ENCODE measurements around the gene AKAP1.

Gene AKAP1

GRCh38 chr17:57106836-57107497 lies 21.9 kb downstream of the AKAP1 start:
- no peak for DNase-seq (ENCODE audit: low read depth)

DNA sequence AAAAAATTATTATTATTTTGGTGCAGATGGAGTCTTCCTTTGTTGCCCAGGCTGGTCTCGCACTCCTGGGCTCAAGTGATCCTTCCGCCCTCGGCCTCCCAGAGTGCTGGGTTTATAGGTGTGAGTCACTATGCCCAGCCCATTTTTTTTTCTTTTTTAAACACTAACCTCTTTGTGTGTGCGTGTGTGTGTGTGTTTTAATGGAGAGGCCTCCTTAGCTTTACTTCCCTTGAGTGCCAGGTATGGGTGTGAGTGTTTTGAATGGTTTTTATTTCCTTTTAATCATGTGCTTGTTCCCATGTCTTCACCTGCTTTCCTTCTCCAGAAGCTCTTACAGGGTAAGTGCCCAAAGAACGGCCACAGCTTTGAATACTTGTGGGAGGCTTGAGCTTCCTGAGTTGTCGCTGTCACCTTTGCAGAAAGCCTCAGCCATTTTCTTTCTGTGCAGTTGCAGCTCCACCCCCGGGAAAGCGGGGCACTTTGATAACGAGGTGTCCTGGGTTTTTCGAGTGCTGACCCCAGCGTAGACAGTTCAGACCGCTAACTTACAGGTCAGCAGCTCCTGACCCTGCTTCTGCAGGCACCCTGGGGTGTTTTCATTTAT lies 22.6 kb downstream of the AKAP1 start:
- DNase-seq (ENCODE audit: low read depth): no peak

DNA sequence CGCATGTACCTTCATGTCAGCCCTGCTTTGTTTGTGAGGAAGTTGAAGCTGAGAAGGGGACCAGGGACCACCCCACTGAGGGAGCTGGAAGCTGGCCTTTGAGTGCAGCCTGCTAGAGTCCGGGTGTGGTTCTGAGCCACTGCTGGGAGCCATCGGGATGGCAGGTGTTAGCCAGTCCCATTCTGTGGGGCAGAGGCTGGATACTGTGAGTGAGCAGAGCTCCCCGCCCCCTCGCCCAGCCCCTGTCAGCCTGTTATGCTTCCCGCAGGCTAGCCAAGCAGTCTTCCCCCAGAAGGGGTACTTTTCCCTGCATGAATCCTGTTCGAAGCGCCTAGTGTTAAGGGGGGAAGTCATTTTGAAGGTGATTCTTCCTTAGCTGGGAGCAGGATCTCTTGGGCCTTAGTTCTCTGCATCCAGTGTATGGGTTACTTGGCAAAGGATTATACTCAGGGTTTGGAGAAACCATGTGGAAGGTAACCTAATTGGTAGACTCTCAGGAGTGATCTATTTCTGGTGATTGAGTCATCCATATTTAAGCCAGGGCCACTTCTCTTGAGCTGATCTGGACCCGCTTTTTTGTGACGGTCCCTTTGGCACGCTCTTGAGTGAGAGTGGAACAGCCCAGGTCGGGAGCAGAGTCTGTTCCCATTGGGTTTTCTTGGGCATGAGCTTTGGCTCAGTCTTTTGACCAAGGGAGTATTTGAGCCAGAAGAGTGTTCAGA lies 23.8 kb downstream of the AKAP1 start:
- no peak for DNase-seq (ENCODE audit: low read depth)

GRCh38 chr17:57109393-57110151 lies 24.5 kb downstream of the AKAP1 start:
- no peak for DNase-seq (ENCODE audit: low read depth)

GRCh38 chr17:57110152-57110542 lies 25.1 kb downstream of the AKAP1 start:
- no peak for DNase-seq (ENCODE audit: low read depth)

DNA sequence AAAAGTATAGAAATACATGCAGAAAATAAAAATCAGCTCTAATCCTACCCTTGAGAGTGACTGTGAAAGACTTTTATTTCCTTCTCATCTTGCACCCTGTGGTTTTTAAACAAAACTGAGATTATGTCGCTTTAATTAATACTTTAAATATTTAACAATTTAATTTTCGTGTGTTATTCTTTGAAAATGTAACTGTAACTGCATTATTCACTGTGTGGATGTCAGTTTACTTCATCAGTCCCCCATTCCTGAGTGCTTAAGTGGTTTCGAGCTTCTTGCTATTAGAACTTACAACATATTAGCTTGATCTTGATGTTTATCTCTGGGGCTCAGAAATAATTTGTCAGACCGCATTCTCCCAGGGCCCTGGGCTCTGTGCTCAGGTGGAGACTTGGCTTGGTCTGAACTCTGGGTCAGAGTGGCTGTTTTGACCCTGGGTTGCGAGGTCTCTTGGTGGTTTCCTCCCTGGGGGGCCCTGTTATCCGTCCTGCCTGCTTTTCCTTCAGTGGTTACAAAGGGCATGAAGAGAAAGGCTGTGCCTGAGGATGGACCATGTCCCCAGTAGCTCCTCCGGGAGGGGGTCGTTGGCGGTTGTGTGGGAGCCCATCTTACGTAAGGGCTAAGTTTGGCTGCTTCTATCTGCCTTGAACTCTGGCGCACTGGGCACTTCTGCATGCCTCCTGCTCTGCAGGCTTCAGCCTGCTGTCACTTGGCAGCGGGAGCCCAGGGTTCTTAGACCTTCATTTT lies 25.7 kb downstream of the AKAP1 start:
- DNase-seq (ENCODE audit: low read depth): no peak

- no peak for DNase-seq (ENCODE audit: low read depth)
These were observed 26.3 kb downstream of the AKAP1 start for GRCh38 chr17:57111386-57111785.

DNA sequence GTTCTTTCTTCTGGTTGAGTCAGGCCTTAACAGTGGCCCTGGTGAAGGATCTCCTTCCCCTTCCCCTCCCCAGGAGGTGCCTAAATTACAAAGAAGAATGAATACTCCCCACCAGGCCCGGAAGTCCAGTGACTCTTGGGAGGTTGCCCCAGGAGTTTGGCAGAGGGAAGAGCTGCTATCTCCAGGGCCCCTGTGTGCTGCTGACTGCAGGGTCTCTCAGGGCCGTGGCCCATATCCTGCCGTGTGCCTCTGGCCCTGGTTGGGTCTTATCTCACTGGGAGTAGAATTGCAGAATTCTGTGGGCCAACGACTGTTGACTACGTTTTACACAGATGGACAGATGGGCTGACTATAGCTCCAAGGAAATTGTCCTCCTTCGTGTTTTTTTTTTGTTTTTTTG lies 28.0 kb downstream of the AKAP1 start:
- no peak for DNase-seq (ENCODE audit: low read depth)

GRCh38 chr17:57113656-57114055 lies 28.6 kb downstream of the AKAP1 start:
- no peak for DNase-seq (ENCODE audit: low read depth)

GRCh38 chr17:57114085-57114673 lies 29.1 kb downstream of the AKAP1 start:
- peak; percentile 47 for DNase-seq (ENCODE audit: low read depth)

- DNase-seq (ENCODE audit: low read depth): no peak
These were observed 30.3 kb downstream of the AKAP1 start for GRCh38 chr17:57115377-57115776.

DNA sequence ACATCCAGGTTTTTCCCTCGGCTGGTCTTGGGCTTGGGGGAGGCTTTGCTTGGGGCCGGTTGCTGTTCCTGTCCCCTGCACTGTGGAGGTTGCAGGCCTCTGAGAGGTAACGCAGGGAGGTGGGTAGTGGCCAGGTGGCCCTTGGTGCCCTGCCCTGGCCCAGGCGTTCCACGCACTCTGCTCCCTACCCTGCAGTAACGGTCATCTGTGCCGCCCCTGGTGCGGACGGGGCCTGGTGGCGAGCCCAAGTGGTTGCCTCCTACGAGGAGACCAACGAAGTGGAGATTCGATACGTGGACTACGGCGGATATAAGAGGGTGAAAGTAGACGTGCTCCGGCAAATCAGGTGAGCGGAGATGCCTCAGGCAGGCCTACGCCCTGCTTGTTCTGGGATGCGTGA lies 30.9 kb downstream of the AKAP1 start:
- DNase-seq (ENCODE audit: low read depth): no peak

- no peak for DNase-seq (ENCODE audit: low read depth)
These were observed 32.8 kb downstream of the AKAP1 start for GRCh38 chr17:57117798-57118197.

GRCh38 chr17:57120814-57121213 lies 35.8 kb downstream of the AKAP1 start:
- no peak for DNase-seq (ENCODE audit: low read depth)

DNA sequence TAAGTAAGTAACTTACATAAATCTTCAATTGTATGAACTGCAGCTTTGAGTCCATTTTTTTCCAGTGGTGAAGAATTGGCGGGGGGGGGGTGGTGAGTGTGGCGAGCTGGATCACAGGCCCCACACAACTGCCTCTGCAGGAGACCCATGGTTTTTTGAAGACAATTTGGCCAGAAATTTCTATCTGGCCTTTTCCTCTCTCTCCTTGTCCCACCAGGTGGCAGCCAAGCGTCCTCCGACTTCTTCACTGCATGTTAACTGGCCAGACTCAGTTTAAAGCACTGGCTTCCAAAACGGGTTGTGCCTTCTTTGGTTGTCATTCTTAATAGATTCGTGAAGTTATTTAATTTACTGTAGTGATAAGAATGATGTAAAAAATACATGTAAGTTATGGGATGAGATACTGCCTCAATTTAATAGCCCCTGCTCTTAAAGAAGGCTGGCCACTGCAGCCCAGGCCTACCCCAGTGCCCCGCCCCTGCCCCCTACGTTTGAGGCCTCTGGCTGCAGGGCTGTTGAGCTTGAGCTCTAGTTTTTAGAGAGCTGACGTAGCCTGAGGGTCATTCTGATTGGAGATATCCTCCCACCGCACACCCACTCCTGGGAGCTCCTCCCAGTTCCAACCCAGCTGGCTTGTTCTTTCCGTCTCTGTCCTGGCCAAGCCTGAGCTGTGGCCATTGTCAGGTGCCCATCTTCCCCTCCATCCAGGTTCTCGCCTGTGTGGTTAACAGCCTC lies 36.4 kb downstream of the AKAP1 start:
- no peak for DNase-seq (ENCODE audit: low read depth)

GRCh38 chr17:57124053-57124452 lies 39.0 kb downstream of the AKAP1 start:
- no peak for DNase-seq (ENCODE audit: low read depth)

DNA sequence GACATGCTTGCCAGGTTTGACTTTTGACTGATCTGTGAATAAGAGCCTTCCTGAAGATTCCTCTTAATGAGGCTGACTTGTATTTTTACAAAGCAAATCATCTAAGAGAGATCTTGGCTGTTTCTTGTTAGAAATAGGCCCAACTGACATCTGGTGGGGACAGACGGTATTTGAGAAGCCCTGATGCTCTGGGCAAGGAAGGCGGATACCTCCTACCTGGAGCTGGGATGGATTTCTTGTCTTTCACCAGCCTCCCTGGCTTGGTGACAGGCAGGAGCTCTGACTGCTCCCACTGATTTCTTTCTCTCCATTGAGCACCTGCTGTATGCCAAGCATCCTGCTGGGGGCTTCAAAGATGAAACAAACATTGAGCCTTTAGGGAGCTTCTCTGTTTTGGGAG lies 40.4 kb downstream of the AKAP1 start:
- DNase-seq (ENCODE audit: low read depth): no peak

DNA sequence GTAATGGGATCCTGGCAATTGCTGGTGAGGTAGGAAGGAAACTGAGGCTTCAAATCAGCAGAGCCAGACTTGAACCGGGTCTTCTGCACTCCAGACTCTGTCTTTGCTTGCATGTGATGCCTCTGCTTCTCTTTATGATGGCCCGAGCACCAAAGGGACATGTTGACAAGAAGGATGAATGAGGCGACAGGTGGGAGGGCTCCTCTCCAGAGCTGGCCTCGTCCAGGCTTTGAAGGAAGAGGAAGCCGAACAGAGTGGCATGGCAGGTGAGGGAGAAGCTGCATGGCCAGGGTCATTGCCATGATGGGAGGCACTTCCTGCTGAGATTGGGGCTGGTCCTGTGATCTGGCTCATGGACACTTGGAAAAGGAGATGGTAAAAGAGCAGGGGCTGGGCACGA lies 40.8 kb downstream of the AKAP1 start:
- no peak for DNase-seq (ENCODE audit: low read depth)

GRCh38 chr17:57130708-57131461 lies 45.8 kb downstream of the AKAP1 start:
- peak; percentile 61 for DNase-seq (ENCODE audit: low read depth)

- DNase-seq (ENCODE audit: low read depth): no peak
These were observed 47.6 kb downstream of the AKAP1 start for GRCh38 chr17:57132663-57133062.
